ENCODE results near the gene TYW5.
A peak's percentile ranks its signal among the peaks of the same experiment; 100 is the strongest.

Gene TYW5

GRCh38 chr2:199985625-199986207 is 30.4 kb upstream of the TYW5 start:
- Histone ChIP-seq H3K9me3 (ENCODE audit: control insufficient read depth, insufficient read depth, low read length) (no peaks in the 10 kb centered on the region), H3K36me3 (ENCODE audit: control insufficient read depth, low read length) (no peaks in the 10 kb centered on the region), H3K4me1 (ENCODE audit: control insufficient read depth, low read length) (0 out of 2 replicates have a peak, but pooled peaks cover 5% of the 10 kb centered on the region), H4K20me1 (ENCODE audit: control insufficient read depth, insufficient read depth, low read depth, low read length) (no peaks in the 10 kb centered on the region), H3K4me3 (ENCODE audit: low read length) (no peak overlapping the region), H3K27ac (ENCODE audit: low read depth, low read length) (no peak overlapping the region), H3K4me2 (ENCODE audit: low read length) (no peak overlapping the region), H3K27me3 (ENCODE audit: control insufficient read depth, low read length) (0 out of 2 replicates have a peak, but pooled peaks cover 2% of the 10 kb centered on the region), H3K79me2 (ENCODE audit: control insufficient read depth, low read length) (no peaks in the 10 kb centered on the region), H3K9me2 (replicated peaks; ENCODE audit: control insufficient read depth, low read length) (no peaks in the 10 kb centered on the region), H3F3A (ENCODE audit: control insufficient read depth, insufficient read depth) (no peaks in the 10 kb centered on the region)
- TF ChIP-seq CTCF (IDR thresholded peaks at IDR 0.05; ENCODE audit: low read depth, low read length, poor library complexity, severe bottlenecking), result peak; percentile 80
- no peak for TF ChIP-seq EZH2phosphoT487 (IDR thresholded peaks at IDR 0.05; ENCODE audit: borderline replicate concordance, low read length)

- Histone ChIP-seq H3K9me3 (ENCODE audit: control insufficient read depth, insufficient read depth, low read length) (no peaks in the 10 kb centered on the region), H4K20me1 (ENCODE audit: control insufficient read depth, insufficient read depth, low read depth, low read length) (no peaks in the 10 kb centered on the region), H3K36me3 (ENCODE audit: control insufficient read depth, low read length) (no peaks in the 10 kb centered on the region), H3F3A (ENCODE audit: control insufficient read depth, insufficient read depth) (no peaks in the 10 kb centered on the region), H3K79me2 (ENCODE audit: control insufficient read depth, low read length) (no peaks in the 10 kb centered on the region), H3K4me1 (ENCODE audit: control insufficient read depth, low read length) (0 out of 2 replicates have a peak, but pooled peaks cover 5% of the 10 kb centered on the region), H3K4me2 (ENCODE audit: low read length) (no peak overlapping the region), H3K9me2 (replicated peaks; ENCODE audit: control insufficient read depth, low read length) (no peaks in the 10 kb centered on the region), H3K27me3 (ENCODE audit: control insufficient read depth, low read length) (peaks cover 5% of the 10 kb centered on the region; the same call in 1 of the 2 replicates), H3K27ac (ENCODE audit: low read depth, low read length) (no peak overlapping the region), H3K4me3 (ENCODE audit: low read length) (no peak overlapping the region)
- TF ChIP-seq CTCF (IDR thresholded peaks at IDR 0.05; ENCODE audit: low read depth, low read length, poor library complexity, severe bottlenecking) (no peak), EZH2phosphoT487 (IDR thresholded peaks at IDR 0.05; ENCODE audit: borderline replicate concordance, low read length) (no peak)
Observed at GRCh38 chr2:199984755-199985154, 29.5 kb upstream of the TYW5 start.

GRCh38 chr2:199984159-199984558 is 28.9 kb upstream of the TYW5 start:
- H3K4me1 ChIP-seq (ENCODE audit: control insufficient read depth, low read length), result 0 out of 2 replicates have a peak, but pooled peaks cover 5% of the 10 kb centered on the region
- no peak overlapping the region for H3K27ac ChIP-seq (ENCODE audit: low read depth, low read length)

More at GRCh38 chr2:199984159-199984558, 28.9 kb upstream of the TYW5 start:
- TF ChIP-seq EZH2phosphoT487 (IDR thresholded peaks at IDR 0.05; ENCODE audit: borderline replicate concordance, low read length), result no peak
- TF ChIP-seq CTCF (IDR thresholded peaks at IDR 0.05; ENCODE audit: low read depth, low read length, poor library complexity, severe bottlenecking), result no peak
- no peak overlapping the region for H3K4me3 ChIP-seq (ENCODE audit: low read length)
- no peaks in the 10 kb centered on the region for H3K79me2 ChIP-seq (ENCODE audit: control insufficient read depth, low read length)
- H3F3A ChIP-seq (ENCODE audit: control insufficient read depth, insufficient read depth), result no peaks in the 10 kb centered on the region
- no peaks in the 10 kb centered on the region for H3K9me3 ChIP-seq (ENCODE audit: control insufficient read depth, insufficient read depth, low read length)
- no peaks in the 10 kb centered on the region for H3K36me3 ChIP-seq (ENCODE audit: control insufficient read depth, low read length)
- no peaks in the 10 kb centered on the region for H3K9me2 ChIP-seq (replicated peaks; ENCODE audit: control insufficient read depth, low read length)
- H3K4me2 ChIP-seq (ENCODE audit: low read length), result no peak overlapping the region
- H4K20me1 ChIP-seq (ENCODE audit: control insufficient read depth, insufficient read depth, low read depth, low read length), result no peaks in the 10 kb centered on the region
- H3K27me3 ChIP-seq (ENCODE audit: control insufficient read depth, low read length), result peaks cover 5% of the 10 kb centered on the region
